RWPE2 (cell line): Measurements from ENCODE around the gene PPP2R2B.

Experiments
- ATAC-seq: fragments of 200-7000 bp; cut with Tn5 transposase; 3 replicates; pipeline ENCODE4 v1.9.1; 2021; ENCODE audit warnings: low read depth
- DNase-seq: peaks from one replicate; pipeline ENCODE4 v3.0.0-alpha.2; 2020; ENCODE audit warnings: low spot score
- H3K27ac ChIP-seq: fragments of 450-650 bp; 2 replicates; pipeline ENCODE4 v1.5.1; 2017; ENCODE audit warnings: mild to moderate bottlenecking; ENCODE audit not compliant: poor library complexity, severe bottlenecking
- H3K27me3 ChIP-seq: fragments of 250-450 bp; sonication (Bioruptor Pico); 2 replicates; pipeline ENCODE4 v1.5.1; 2021; ENCODE audit warnings: mild to moderate bottlenecking, moderate library complexity; ENCODE audit not compliant: insufficient read depth, poor library complexity, severe bottlenecking
- H3K36me3 ChIP-seq: fragments of 250-450 bp; sonication (Bioruptor Pico); 2 replicates; pipeline ENCODE4 v1.5.1; 2020; ENCODE audit warnings: low read depth, mild to moderate bottlenecking, moderate library complexity
- H3K4me1 ChIP-seq: fragments of 250-450 bp; sonication (Bioruptor Pico); 2 replicates; pipeline ENCODE4 v1.5.1; 2021; ENCODE audit warnings: mild to moderate bottlenecking, moderate library complexity; ENCODE audit not compliant: insufficient read depth, poor library complexity, severe bottlenecking
- H3K4me3 ChIP-seq: fragments of 250-450 bp; sonication (Bioruptor Pico); 2 replicates; pipeline ENCODE4 v1.5.1; 2021; ENCODE audit warnings: mild to moderate bottlenecking, moderate library complexity; ENCODE audit not compliant: severe bottlenecking
- H3K9me3 ChIP-seq: fragments of 250-450 bp; sonication (Bioruptor Pico); 2 replicates; pipeline ENCODE4 v1.5.1; 2021; ENCODE audit warnings: mild to moderate bottlenecking, moderate library complexity; ENCODE audit not compliant: severe bottlenecking
- CTCF ChIP-seq: fragments of 450-650 bp; IDR thresholded peaks from one replicate; pipeline ENCODE4 v1.5.1; 2017; ENCODE audit warnings: mild to moderate bottlenecking, moderate library complexity; ENCODE audit not compliant: poor library complexity, severe bottlenecking

PPP2R2B gene

GRCh38 chr5:146917931-146918330 lies 39.4 kb upstream of the PPP2R2B start:
- Histone ChIP-seq H3K4me3 (no peak overlapping the region), H3K27me3 (peaks cover 5% of the 10 kb centered on the region), H3K36me3 (no peaks in the 10 kb centered on the region), H3K27ac (no peak overlapping the region), H3K9me3 (no peaks in the 10 kb centered on the region), H3K4me1 (no peaks in the 10 kb centered on the region)
- ATAC-seq (no peak), DNase-seq (no peak)
- no peak for TF ChIP-seq CTCF

GRCh38 chr5:146912874-146913273 lies 34.3 kb upstream of the PPP2R2B start:
- H3K4me3 ChIP-seq = no peak overlapping the region
- no peaks in the 10 kb centered on the region for H3K4me1 ChIP-seq
- no peak overlapping the region for H3K27ac ChIP-seq
- no peaks in the 10 kb centered on the region for H3K27me3 ChIP-seq
- H3K36me3 ChIP-seq = no peaks in the 10 kb centered on the region
- TF ChIP-seq CTCF = no peak
- no peaks in the 10 kb centered on the region for H3K9me3 ChIP-seq
- DNase-seq (no peak), ATAC-seq (no peak)

GRCh38 chr5:146910239-146910638 lies 31.7 kb upstream of the PPP2R2B start:
- H3K4me1 ChIP-seq = no peaks in the 10 kb centered on the region
- no peak overlapping the region for H3K4me3 ChIP-seq
- no peaks in the 10 kb centered on the region for H3K36me3 ChIP-seq
- ATAC-seq = peak; percentile 66
- H3K27ac ChIP-seq = no peak overlapping the region
- no peak for TF ChIP-seq CTCF
- H3K9me3 ChIP-seq = no peaks in the 10 kb centered on the region
- DNase-seq = no peak
- H3K27me3 ChIP-seq = no peaks in the 10 kb centered on the region

- Histone ChIP-seq H3K4me3 (no peak overlapping the region), H3K36me3 (no peaks in the 10 kb centered on the region), H3K9me3 (no peaks in the 10 kb centered on the region), H3K4me1 (no peaks in the 10 kb centered on the region), H3K27ac (no peak overlapping the region), H3K27me3 (no peaks in the 10 kb centered on the region)
- ATAC-seq (no peak), DNase-seq (no peak)
- TF ChIP-seq CTCF = no peak
These were observed 30.9 kb upstream of the PPP2R2B start for GRCh38 chr5:146909255-146910068.

- no peak for ATAC-seq
These were observed 28.2 kb upstream of the PPP2R2B start for GRCh38 chr5:146906803-146907202.

More at GRCh38 chr5:146906803-146907202, 28.2 kb upstream of the PPP2R2B start:
- no peaks in the 10 kb centered on the region for H3K27me3 ChIP-seq
- no peak for TF ChIP-seq CTCF
- H3K4me3 ChIP-seq = no peak overlapping the region
- no peaks in the 10 kb centered on the region for H3K36me3 ChIP-seq
- H3K27ac ChIP-seq = no peak overlapping the region
- H3K4me1 ChIP-seq = no peaks in the 10 kb centered on the region
- DNase-seq = no peak
- no peaks in the 10 kb centered on the region for H3K9me3 ChIP-seq
